Measurements from ENCODE around the gene SYT5. TPM values are rescaled to one million over a fixed set of nuclear protein-coding genes. Genes with fewer than 3 reads are reported as not detected.

Gene SYT5
- total and polyA plus RNA-seq, 9 of the 15 experiments (the other 6 are each of a cell fraction or from before 2014, with no cell fraction given), result 1.3 to 20.9 (median 8.8) TPM

- TF ChIP-seq L3MBTL2 (IDR thresholded peaks at IDR 0.05) (peak; percentile 58), HMGXB4 (CRISPR knock-in tag; IDR thresholded peaks at IDR 0.05) (no peak), PRDM10 (IDR thresholded peaks at IDR 0.05; ENCODE audit: partially characterized antibody) (peak; percentile 68), NCOA4 (IDR thresholded peaks at IDR 0.05; ENCODE audit: partially characterized antibody) (no peak), ADNP (tag; IDR thresholded peaks at IDR 0.05) (no peak), ESRRB (CRISPR knock-in tag; IDR thresholded peaks at IDR 0.05; ENCODE audit: borderline replicate concordance) (no peak), CHD1 (IDR thresholded peaks at IDR 0.05; ENCODE audit: low read length) (no peak), BCLAF1 (IDR thresholded peaks at IDR 0.05; ENCODE audit: borderline replicate concordance in 1 of 2, control insufficient read depth in 1 of 2, low read depth in 2 of 2, low read length in 1 of 2) (no peak), KLF1 (tag; IDR thresholded peaks at IDR 0.05) (no peak), XRCC5 (IDR thresholded peaks at IDR 0.05; ENCODE audit: low read depth, low read length) (no peak), BCOR (IDR thresholded peaks at IDR 0.05) (peak; percentile 22; the same call in 1 of the 2 replicates), MTA3 (IDR thresholded peaks at IDR 0.05; ENCODE audit: borderline replicate concordance) (peak; percentile 63; the same call in 1 of the 2 replicates), KDM4B (IDR thresholded peaks at IDR 0.05; ENCODE audit: borderline replicate concordance in 2 of 2, low read depth in 1 of 2) (no peak), ZNF175 (CRISPR knock-in tag; IDR thresholded peaks at IDR 0.05; ENCODE audit: low read depth) (no peak), ILK (tag; IDR thresholded peaks at IDR 0.05; ENCODE audit: borderline replicate concordance, low read depth) (no peak), KHSRP (IDR thresholded peaks at IDR 0.05) (no peak), HES1 (IDR thresholded peaks at IDR 0.05; ENCODE audit: low read depth) (no peak)
Observed at GRCh38 chr19:55146705-55147273, 33.3 kb downstream of the SYT5 start (continued).
